CD4-positive, alpha-beta T cell treated with Interleukin-4 for 4 hours (primary cell): Measurements from ENCODE around the gene ALG8.
"Not testable (repeated sequence)": the region's sequence is repeated elsewhere in the genome, so short reads cannot be mapped to it uniquely, and the experiment has no call there.

ENCODE experiments used
- DNase-seq: peaks from one replicate; pipeline ENCODE4 v3.0.0-alpha.2; 2020

The ALG8 gene

GRCh38 chr11:78067704-78068103 is 71.7 kb downstream of the ALG8 start:
- no peak for DNase-seq

GRCh38 chr11:78066471-78066870 is 73.0 kb downstream of the ALG8 start:
- no peak for DNase-seq

GRCh38 chr11:78065203-78065602 is 74.2 kb downstream of the ALG8 start:
- no peak for DNase-seq

GRCh38 chr11:78063440-78064181 is 75.8 kb downstream of the ALG8 start, which contains the start of gene THRSP:
TSS of gene THRSP (plus strand) at chr11:78063861. CDS start at chr11:78063882, 21 bp downstream.
- DNase-seq: no peak

GRCh38 chr11:78062671-78063070 is 76.8 kb downstream of the ALG8 start:
- no peak for DNase-seq

- no peak for DNase-seq
These were observed 77.5 kb downstream of the ALG8 start for GRCh38 chr11:78061921-78062311.

- DNase-seq: no peak
These were observed 78.1 kb downstream of the ALG8 start for GRCh38 chr11:78061088-78061920.

- no peak for DNase-seq
These were observed 78.9 kb downstream of the ALG8 start for GRCh38 chr11:78060533-78060932.

GRCh38 chr11:78059749-78060328 is 79.6 kb downstream of the ALG8 start:
- not testable (repeated sequence) for DNase-seq

- no peak for DNase-seq
These were observed 81.9 kb downstream of the ALG8 start for GRCh38 chr11:78057462-78058055.

- DNase-seq: no peak
These were observed 83.3 kb downstream of the ALG8 start for GRCh38 chr11:78056093-78056492.

GRCh38 chr11:78054971-78055370 is 84.5 kb downstream of the ALG8 start:
- no peak for DNase-seq

GRCh38 chr11:78050964-78051831 is 88.2 kb downstream of the ALG8 start:
- DNase-seq: no peak
